IMR-90 (cell line): ENCODE data around the gene ADGRG4.

ENCODE experiments used
- BHLHE40 ChIP-seq: fragments of 150-350 bp; IDR thresholded peaks from 2 replicates; pipeline ENCODE4 v1.6.1; 2016; ENCODE audit warnings: mild to moderate bottlenecking, low read depth, low read length
- CEBPB ChIP-seq: IDR thresholded peaks from 2 replicates; pipeline ENCODE4 v1.6.1; 2012; ENCODE audit warnings: low read depth, low read length, improper control_type of control experiment
- CHD1 ChIP-seq: IDR thresholded peaks from 2 replicates; pipeline ENCODE4 v1.6.1; 2012; ENCODE audit warnings: low read depth, low read length, improper control_type of control experiment
- CTCF ChIP-seq: conservative IDR thresholded peaks from 2 replicates; pipeline ENCODE4 v1.5.1; 2012; ENCODE audit warnings: mild to moderate bottlenecking, low read depth, low read length, improper control_type of control experiment
- MAFK ChIP-seq: IDR thresholded peaks from 2 replicates; pipeline ENCODE4 v1.6.1; 2012; ENCODE audit warnings: low read depth, low read length, improper control_type of control experiment
- MAZ ChIP-seq: IDR thresholded peaks from 2 replicates; pipeline ENCODE4 v1.6.1; 2012; ENCODE audit warnings: low read depth, mild to moderate bottlenecking, low read length, improper control_type of control experiment, moderate library complexity, borderline replicate concordance
- MXI1 ChIP-seq: IDR thresholded peaks from 2 replicates; pipeline ENCODE4 v1.6.1; 2012; ENCODE audit warnings: low read depth, mild to moderate bottlenecking, low read length, moderate library complexity, borderline replicate concordance
- POLR2A ChIP-seq: IDR thresholded peaks from 2 replicates; pipeline ENCODE4 v1.6.1; 2012; ENCODE audit warnings: mild to moderate bottlenecking, low read depth, low read length
- RAD21 ChIP-seq: IDR thresholded peaks from 2 replicates; pipeline ENCODE4 v1.6.1; 2012; ENCODE audit warnings: low read length, improper control_type of control experiment
- RFX5 ChIP-seq: IDR thresholded peaks from 2 replicates; pipeline ENCODE4 v1.8.0; 2012; ENCODE audit warnings: low read depth, mild to moderate bottlenecking, low read length, moderate library complexity
- USF2 ChIP-seq: fragments of 150-350 bp; IDR thresholded peaks from 2 replicates; pipeline ENCODE4 v1.6.1; 2017; ENCODE audit warnings: mild to moderate bottlenecking, antibody characterized with exemption, low read length, low read depth

- TF ChIP-seq CTCF (no peak), RAD21 (no peak), MXI1 (no peak), CEBPB (no peak), USF2 (no peak), POLR2A (no peak), MAFK (no peak), BHLHE40 (no peak), RFX5 (no peak), MAZ (no peak), CHD1 (no peak)
Measured at GRCh38 chrX:136421338-136421737, 120.6 kb downstream of the ADGRG4 start.
